HT1080 (cell line): ENCODE results near the gene DPYSL3. TPM values are rescaled to one million over a fixed set of nuclear protein-coding genes. Genes with fewer than 3 reads are reported as not detected.

Experiments used
- DNase-seq: peaks from one replicate; pipeline ENCODE4 v3.0.0-alpha.2; 2015; ENCODE audit warnings: low read depth
- total RNA-seq: library from RNA; depleted of rRNA; stranded (reverse); fragments of >200 nt; shearing (Covaris generic); gene quantifications from 2 replicates; pipeline ENCODE4 v1.2.3, GENCODE V29; 2014

Gene DPYSL3
- total RNA-seq, 1 experiment from 2014 or later, result 54.4 TPM

GRCh38 chr5:147441191-147441695 lies 68.6 kb downstream of the DPYSL3 start:
- DNase-seq, result no peak

DNA sequence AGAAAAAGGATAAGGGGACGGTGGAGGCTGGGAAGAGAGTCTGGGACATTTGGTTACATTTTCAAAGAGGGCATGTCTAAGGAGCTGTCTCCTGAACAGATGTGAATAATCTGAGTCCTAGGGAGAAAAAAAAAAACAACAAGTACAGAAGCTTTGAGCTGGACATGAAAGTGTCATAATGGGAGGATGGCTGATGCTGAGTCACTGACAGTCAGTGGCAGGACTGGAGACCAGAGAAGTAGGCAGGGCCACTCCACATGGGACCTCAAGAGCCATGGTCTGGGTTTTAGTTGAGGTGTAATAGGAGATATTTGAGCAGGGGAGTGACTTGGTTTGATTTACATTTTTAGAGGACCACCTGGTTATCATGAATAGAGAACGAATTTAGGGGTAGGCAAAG lies 70.6 kb downstream of the DPYSL3 start:
- peak; percentile 73 for DNase-seq

DNA sequence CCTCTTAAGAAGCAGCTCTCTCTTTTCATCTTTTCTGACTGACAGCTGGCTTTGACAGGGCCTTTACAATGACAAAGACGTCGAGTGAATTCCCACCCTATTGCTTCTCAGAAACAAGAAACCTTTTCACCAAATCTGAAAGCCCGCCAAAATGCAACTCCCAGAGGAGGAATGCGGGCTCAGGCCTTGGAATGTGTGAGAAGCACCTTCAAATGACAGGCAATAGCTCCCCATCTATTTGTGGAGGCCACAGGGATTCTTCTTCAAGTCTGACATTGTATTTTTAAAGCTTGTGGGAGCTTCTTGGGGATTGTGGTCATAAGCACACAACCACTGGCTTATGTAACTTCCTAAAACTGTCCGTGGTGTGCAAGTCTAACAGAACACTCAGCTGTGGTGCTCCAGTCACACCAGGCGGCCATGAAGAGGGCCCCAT lies 72.7 kb downstream of the DPYSL3 start:
- peak; percentile 33 for DNase-seq

GRCh38 chr5:147436596-147436995 lies 73.3 kb downstream of the DPYSL3 start:
- DNase-seq, result no peak

DNA sequence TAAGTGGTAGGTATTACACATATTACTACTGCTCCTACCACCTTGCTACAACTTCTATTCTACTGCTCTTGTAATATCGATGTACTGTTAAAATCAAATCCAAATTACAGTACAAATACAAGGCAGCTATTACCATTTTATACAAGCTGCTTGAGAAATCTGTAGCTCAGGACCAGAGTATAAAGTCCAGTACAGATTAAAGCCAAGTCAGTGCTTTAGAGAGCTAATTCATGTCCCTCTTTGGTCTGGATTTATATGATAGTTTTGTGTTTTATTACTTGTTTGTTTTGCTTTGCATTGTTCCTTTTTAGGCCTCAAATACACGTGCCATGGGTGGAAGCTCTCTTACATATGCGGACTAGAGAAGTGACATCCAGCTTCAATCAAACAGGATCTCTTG lies 75.8 kb downstream of the DPYSL3 start:
- no peak for DNase-seq

- DNase-seq, result no peak
Observed at GRCh38 chr5:147432323-147432722, 77.5 kb downstream of the DPYSL3 start.

DNA sequence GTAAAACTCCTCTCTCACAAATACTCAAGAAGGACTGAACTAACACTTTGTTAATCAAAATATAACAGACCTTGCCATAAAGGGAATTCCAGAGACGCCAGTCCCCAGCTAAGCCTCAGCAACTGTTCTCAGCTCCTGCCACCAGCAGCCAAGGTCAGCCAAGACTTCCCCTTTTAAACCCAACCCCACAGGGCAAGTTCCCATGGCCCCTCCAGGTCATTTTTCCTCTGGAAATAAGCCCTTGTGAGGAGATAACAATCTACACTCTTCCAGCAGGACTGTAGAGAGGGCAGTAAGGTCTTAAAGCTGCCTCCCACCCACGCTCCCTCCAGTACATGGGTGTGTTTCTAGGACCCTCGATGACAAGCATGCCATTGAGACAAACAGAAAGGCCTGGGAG lies 78.3 kb downstream of the DPYSL3 start:
- no peak for DNase-seq

GRCh38 chr5:147430628-147431027 lies 79.2 kb downstream of the DPYSL3 start:
- DNase-seq, result no peak

DNA sequence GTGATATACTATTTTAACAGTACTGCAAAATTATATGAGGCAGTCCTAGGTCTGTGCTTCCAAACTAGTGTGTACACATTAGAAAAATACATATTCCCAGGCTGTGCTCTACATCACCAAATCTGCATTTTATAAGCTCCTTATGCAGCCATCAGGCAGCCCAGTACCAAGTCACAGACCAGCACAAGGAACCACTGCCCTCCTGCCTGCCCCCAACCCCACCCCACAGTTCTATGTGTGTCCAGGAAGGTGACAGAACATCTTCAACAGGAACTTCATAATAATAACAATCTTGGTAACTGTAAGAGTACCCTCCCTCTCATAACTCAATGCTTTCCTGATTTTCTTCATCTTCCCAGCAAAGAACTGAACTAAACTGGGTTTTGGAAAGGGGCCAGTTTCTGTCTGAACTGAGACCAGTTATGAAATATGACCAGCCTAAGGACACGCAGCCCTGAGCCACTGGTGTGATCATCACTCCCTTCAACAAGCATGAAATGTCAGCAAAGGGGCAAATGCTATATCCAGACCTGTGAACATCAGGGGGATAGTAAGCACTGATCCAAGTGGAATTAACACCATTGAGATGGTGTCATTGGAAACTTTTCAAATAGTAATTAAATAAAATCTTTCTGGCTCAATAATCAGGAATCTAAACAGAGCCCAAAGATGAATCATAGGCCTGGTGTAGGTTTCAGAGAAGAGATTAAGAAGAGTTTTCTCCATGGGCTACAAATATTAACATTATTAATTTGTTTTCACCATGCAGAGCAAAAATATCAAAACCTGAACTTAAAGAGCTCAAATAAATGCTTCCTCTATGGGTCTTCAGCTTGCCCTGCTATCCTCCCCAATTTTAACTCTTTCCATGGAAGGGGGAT lies 82.1 kb downstream of the DPYSL3 start:
- no peak for DNase-seq

- DNase-seq, result no peak
Observed at GRCh38 chr5:147426640-147427327, 83.1 kb downstream of the DPYSL3 start.

GRCh38 chr5:147418613-147419012 lies 91.3 kb downstream of the DPYSL3 start:
- DNase-seq, result no peak

- no peak for DNase-seq
Observed at GRCh38 chr5:147417135-147417813, 92.6 kb downstream of the DPYSL3 start.

- DNase-seq, result peak; percentile 23
Observed at GRCh38 chr5:147415651-147416050, 94.2 kb downstream of the DPYSL3 start.

- no peak for DNase-seq
Observed at GRCh38 chr5:147413266-147413665, 96.6 kb downstream of the DPYSL3 start.

- DNase-seq, result no peak
Observed at GRCh38 chr5:147412561-147412960, 97.3 kb downstream of the DPYSL3 start.

DNA sequence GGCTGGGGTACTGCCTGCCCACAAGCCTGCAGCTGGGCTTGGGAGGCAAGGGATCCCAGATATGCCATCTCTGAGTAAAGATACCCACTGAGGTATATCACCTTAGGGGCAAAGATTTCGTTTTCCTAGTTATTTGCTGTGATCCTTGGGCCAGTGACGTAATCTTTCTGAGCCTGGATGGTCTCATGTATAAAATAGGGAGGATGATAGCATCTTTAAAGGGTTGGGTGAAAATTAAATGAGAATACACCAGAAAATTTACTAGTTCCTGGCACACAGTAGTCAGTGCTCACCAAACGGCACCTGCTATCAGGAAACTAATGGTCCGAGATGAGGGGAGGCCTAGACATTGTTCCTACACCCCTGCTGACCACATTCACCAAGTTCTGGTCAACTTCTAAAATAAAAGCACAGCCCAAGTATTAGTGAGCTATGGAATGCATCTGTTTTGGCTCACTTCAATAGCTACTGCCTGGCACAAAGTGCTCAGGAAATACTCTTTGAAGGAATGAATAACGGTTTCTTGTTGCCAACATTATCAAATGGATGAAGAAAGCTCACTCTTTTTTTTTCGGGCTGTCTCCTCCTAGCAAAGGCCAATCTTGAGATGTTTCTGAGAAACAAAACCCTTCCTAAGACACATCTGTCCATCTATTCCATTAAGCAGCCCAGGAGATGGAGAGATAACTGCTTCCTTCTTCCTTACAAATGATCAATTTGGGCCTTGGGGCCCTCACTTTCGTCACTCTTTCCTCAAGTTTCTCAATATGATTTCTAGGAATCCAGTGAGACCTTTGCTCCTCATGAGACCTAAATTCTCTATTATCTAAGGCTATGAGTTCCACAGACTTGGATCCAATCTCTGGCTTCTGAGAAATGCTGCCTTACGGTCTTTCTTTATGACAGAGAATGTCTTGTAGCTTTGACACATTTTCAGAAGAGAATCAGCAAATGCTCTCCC lies 98.2 kb downstream of the DPYSL3 start:
- DNase-seq, result no peak

GRCh38 chr5:147410496-147411358 lies 99.1 kb downstream of the DPYSL3 start:
- DNase-seq, result no peak

GRCh38 chr5:147408980-147409379 lies 100.9 kb downstream of the DPYSL3 start:
- no peak for DNase-seq

DNA sequence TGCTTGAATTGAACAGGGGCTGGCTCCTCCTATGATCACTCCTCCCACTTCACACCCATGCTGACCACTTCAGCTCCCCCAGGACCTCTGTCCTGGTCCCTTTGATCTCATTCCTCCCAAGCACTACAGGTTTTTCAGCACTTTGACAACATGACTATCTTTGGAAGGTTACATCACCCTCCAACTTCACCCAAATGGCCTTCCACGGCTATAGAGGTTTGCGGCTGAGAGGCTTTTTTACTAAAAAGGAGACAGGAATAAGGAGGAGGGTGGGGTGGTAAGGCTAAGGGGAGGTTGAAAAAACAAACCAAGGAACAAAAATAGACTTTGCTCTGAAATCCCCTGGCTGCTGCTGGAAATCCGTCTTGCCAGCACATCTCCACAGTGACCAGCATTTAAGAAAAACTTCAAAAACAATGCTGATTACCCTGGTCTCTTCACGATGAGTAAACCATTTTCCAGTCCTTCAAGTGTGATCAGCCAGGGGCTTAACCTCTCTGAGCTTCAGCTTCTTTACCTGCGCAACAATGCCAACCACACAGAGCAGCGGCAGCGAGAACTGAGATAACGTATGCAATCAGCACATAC lies 102.7 kb downstream of the DPYSL3 start:
- no peak for DNase-seq
